ENCODE measurements around the gene TUT1. TPM values are rescaled to one million over a fixed set of nuclear protein-coding genes. Genes with fewer than 3 reads are reported as not detected.
A peak's percentile ranks its signal among the peaks of the same experiment; 100 is the strongest.
"Not testable (repeated sequence)": the region's sequence is repeated elsewhere in the genome, so short reads cannot be mapped to it uniquely, and the experiment has no call there.

TUT1 gene
- total RNA-seq, 1 experiment from 2014 or later = 40.0 TPM

DNA sequence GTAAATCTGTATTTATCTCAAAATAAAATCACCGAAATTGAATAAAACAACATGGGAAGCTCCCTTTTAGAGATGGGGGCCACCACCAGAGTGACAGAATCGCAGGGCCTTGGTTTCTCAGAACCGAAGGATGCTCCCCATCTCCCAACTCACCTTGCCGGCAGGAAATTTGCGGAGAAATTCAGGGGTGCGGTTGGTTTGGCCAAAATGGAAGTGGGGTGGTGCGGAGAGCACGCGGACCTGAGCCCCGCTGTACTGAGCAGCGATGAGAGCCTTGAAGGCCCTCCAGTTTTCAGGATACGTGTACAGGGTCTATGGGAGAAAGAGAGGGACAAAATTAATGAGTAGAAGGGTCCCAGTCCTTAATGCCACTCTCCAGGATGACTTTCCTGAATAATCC lies 18.9 kb downstream of the TUT1 start (continued):
- TF ChIP-seq GTF2I (CRISPR knock-in tag; conservative IDR thresholded peaks at IDR 0.05) (no peak), ZNF317 (CRISPR knock-in tag; IDR thresholded peaks at IDR 0.05; ENCODE audit: borderline replicate concordance, low read depth) (no peak), SMAD4 (CRISPR knock-in tag; IDR thresholded peaks at IDR 0.05) (no peak), NR1H2 (CRISPR knock-in tag; IDR thresholded peaks at IDR 0.05) (no peak), CREM (CRISPR knock-in tag; IDR thresholded peaks at IDR 0.05) (no peak), GRHL2 (CRISPR knock-in tag; IDR thresholded peaks at IDR 0.05; ENCODE audit: insufficient replicate concordance, severe bottlenecking) (no peak), CREB1 (CRISPR knock-in tag; IDR thresholded peaks at IDR 0.05) (no peak)
- TF ChIP-seq, protein P1, sequence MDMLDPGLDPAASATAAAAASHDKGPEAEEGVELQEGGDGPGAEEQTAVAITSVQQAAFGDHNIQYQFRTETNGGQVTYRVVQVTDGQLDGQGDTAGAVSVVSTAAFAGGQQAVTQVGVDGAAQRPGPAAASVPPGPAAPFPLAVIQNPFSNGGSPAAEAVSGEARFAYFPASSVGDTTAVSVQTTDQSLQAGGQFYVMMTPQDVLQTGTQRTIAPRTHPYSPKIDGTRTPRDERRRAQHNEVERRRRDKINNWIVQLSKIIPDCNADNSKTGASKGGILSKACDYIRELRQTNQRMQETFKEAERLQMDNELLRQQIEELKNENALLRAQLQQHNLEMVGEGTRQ (CRISPR knock-in tag; IDR thresholded peaks at IDR 0.05) = no peak
- TF ChIP-seq, protein P2, sequence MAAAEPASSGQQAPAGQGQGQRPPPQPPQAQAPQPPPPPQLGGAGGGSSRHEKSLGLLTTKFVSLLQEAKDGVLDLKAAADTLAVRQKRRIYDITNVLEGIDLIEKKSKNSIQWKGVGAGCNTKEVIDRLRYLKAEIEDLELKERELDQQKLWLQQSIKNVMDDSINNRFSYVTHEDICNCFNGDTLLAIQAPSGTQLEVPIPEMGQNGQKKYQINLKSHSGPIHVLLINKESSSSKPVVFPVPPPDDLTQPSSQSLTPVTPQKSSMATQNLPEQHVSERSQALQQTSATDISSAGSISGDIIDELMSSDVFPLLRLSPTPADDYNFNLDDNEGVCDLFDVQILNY (CRISPR knock-in tag; IDR thresholded peaks at IDR 0.05) = no peak

- CTCF ChIA-PET = interaction anchor here (1.4 kb wide), 1 partner anchor 29 kb away, joined by 5 read pairs; no protein-coding TSS in a partner anchor
- H3K9me3 Mint-ChIP-seq; DNase-seq (ENCODE audit: low spot score); H3K27me3 Mint-ChIP-seq (ENCODE audit: low read depth); POLR2A ChIA-PET; ATAC-seq: not testable (repeated sequence)
- H3K36me3 Mint-ChIP-seq = peaks cover 71% of the 10 kb centered on the region
- H3K4me3 Mint-ChIP-seq = peak overlapping the region; percentile 99
- H3K27ac Mint-ChIP-seq = peak overlapping the region; percentile 96
- peaks cover 40% of the 10 kb centered on the region for H3K4me1 Mint-ChIP-seq
Measured at GRCh38 chr11:62571493-62571892, 19.8 kb downstream of the TUT1 start.

- peaks cover 43% of the 10 kb centered on the region for H3K4me1 Mint-ChIP-seq
- H3K9me3 Mint-ChIP-seq; ATAC-seq; H3K27me3 Mint-ChIP-seq (ENCODE audit: low read depth); DNase-seq (ENCODE audit: low spot score): not testable (repeated sequence)
- POLR2A ChIA-PET = interaction anchor here (1.2 kb wide), 1 partner anchor 13 kb away, joined by 4 read pairs; no protein-coding TSS in a partner anchor
- H3K4me3 Mint-ChIP-seq = peak overlapping the region; percentile 18
- CTCF ChIA-PET = interaction anchor here (1.4 to 2.0 kb wide), 2 partner anchors 28 to 146 kb away, joined by 5 to 6 read pairs; no protein-coding TSS in a partner anchor
- peaks cover 74% of the 10 kb centered on the region for H3K36me3 Mint-ChIP-seq
- H3K27ac Mint-ChIP-seq = peak overlapping the region; percentile 90
Measured at GRCh38 chr11:62570903-62571302, 20.4 kb downstream of the TUT1 start.

- ATAC-seq (no peak), DNase-seq (ENCODE audit: low spot score) (no peak)
- ChIA-PET CTCF (interaction anchor here (0.6 to 2.0 kb wide), 4 partner anchors 9 to 145 kb away, joined by 3 to 6 read pairs (median 4); no protein-coding TSS in a partner anchor), POLR2A (interaction anchor here (1.2 kb wide), 1 partner anchor 12 kb away, joined by 4 read pairs; no protein-coding TSS in a partner anchor)
- Mint-ChIP-seq H3K36me3 (peaks cover 87% of the 10 kb centered on the region), H3K9me3 (no peaks in the 10 kb centered on the region), H3K27ac (no peak overlapping the region), H3K4me1 (peaks cover 35% of the 10 kb centered on the region), H3K27me3 (ENCODE audit: low read depth) (no peaks in the 10 kb centered on the region), H3K4me3 (peak overlapping the region; percentile 18; the same call in 1 of the 2 replicates)
- TF ChIP-seq, protein P3, sequence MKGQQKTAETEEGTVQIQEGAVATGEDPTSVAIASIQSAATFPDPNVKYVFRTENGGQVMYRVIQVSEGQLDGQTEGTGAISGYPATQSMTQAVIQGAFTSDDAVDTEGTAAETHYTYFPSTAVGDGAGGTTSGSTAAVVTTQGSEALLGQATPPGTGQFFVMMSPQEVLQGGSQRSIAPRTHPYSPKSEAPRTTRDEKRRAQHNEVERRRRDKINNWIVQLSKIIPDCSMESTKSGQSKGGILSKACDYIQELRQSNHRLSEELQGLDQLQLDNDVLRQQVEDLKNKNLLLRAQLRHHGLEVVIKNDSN (CRISPR knock-in tag; IDR thresholded peaks at IDR 0.05) = no peak
- TF ChIP-seq ETV6 (CRISPR knock-in tag; IDR thresholded peaks at IDR 0.05) (no peak), ATF6 (CRISPR knock-in tag; IDR thresholded peaks at IDR 0.05) (no peak), GRHL2 (CRISPR knock-in tag; IDR thresholded peaks at IDR 0.05; ENCODE audit: insufficient replicate concordance, severe bottlenecking) (no peak), NR3C1 (CRISPR knock-in tag; conservative IDR thresholded peaks at IDR 0.05; ENCODE audit: low read depth) (no peak)
Measured at GRCh38 chr11:62569611-62570010, 21.7 kb downstream of the TUT1 start.
